ENCODE results near the gene GRN. TPM values are rescaled to one million over a fixed set of nuclear protein-coding genes. Genes with fewer than 3 reads are reported as not detected.

Gene GRN
- total and polyA plus RNA-seq, 2 of the 13 experiments (the other 11 are each of a cell fraction or from before 2014, with no cell fraction given) = 86.6 to 143 TPM

GRCh38 chr17:44363613-44364159 is 18.6 kb downstream of the GRN start, which contains the start of gene FAM171A2 (continued):
- TF ChIP-seq TSC22D2 (CRISPR knock-in tag; IDR thresholded peaks at IDR 0.05; ENCODE audit: borderline replicate concordance) (no peak), SALL1 (CRISPR knock-in tag; IDR thresholded peaks at IDR 0.05) (peak; percentile 35; the same call in 1 of the 2 replicates), POLR2G (IDR thresholded peaks at IDR 0.05; ENCODE audit: low read depth, low read length) (no peak), STAG1 (CRISPR knock-in tag; IDR thresholded peaks at IDR 0.05) (peak; percentile 22), ZNF713 (CRISPR knock-in tag; IDR thresholded peaks at IDR 0.05) (no peak), MXD1 (CRISPR knock-in tag; IDR thresholded peaks at IDR 0.05) (no peak), ZNF276 (CRISPR knock-in tag; IDR thresholded peaks at IDR 0.05; ENCODE audit: low read depth) (no peak), ZNF546 (CRISPR knock-in tag; conservative IDR thresholded peaks at IDR 0.05) (0 out of 2 replicates have a peak, but pooled peaks have one; percentile 58), MYPOP (CRISPR knock-in tag; IDR thresholded peaks at IDR 0.05) (no peak), PHF5A (CRISPR knock-in tag; IDR thresholded peaks at IDR 0.05; ENCODE audit: low read depth, unreplicated experiment) (no peak), ZBED4 (CRISPR knock-in tag; IDR thresholded peaks at IDR 0.05; ENCODE audit: borderline replicate concordance) (no peak), EHMT2 (IDR thresholded peaks at IDR 0.05; ENCODE audit: borderline replicate concordance, low read depth, low read length) (no peak), FLYWCH1 (CRISPR knock-in tag; IDR thresholded peaks at IDR 0.05) (no peak), HIVEP1 (CRISPR knock-in tag; IDR thresholded peaks at IDR 0.05) (no peak), CHCHD3 (CRISPR knock-in tag; IDR thresholded peaks at IDR 0.05) (0 out of 2 replicates have a peak, but pooled peaks have one; percentile 65), ATF5 (CRISPR knock-in tag; IDR thresholded peaks at IDR 0.05; ENCODE audit: low read depth) (no peak), FOXC1 (CRISPR knock-in tag; IDR thresholded peaks at IDR 0.05; ENCODE audit: borderline replicate concordance) (no peak), RAD51 (IDR thresholded peaks at IDR 0.05; ENCODE audit: borderline replicate concordance) (no peak)
